Lower leg skin (tissue), 3 donors: ENCODE measurements around the gene CSNK1A1.

Experiments used
- POLR2A ChIP-seq, 2 donors: fragments of 450-650 bp; IDR thresholded peaks; one replicate each; pipeline ENCODE4 v1.6.1; 2016 to 2017; ENCODE audit warnings: antibody characterized with exemption in 2 of 2, mild to moderate bottlenecking in 1 of 2, moderate library complexity in 1 of 2
- TF ChIP-seq, protein P1 (sequence below), 3 donors: fragments of 450-650 bp; IDR thresholded peaks; one replicate each; pipeline ENCODE4 v1.5.1; 2016; ENCODE audit warnings: antibody characterized with exemption in 3 of 3, mild to moderate bottlenecking in 3 of 3, moderate library complexity in 2 of 3

DNA sequence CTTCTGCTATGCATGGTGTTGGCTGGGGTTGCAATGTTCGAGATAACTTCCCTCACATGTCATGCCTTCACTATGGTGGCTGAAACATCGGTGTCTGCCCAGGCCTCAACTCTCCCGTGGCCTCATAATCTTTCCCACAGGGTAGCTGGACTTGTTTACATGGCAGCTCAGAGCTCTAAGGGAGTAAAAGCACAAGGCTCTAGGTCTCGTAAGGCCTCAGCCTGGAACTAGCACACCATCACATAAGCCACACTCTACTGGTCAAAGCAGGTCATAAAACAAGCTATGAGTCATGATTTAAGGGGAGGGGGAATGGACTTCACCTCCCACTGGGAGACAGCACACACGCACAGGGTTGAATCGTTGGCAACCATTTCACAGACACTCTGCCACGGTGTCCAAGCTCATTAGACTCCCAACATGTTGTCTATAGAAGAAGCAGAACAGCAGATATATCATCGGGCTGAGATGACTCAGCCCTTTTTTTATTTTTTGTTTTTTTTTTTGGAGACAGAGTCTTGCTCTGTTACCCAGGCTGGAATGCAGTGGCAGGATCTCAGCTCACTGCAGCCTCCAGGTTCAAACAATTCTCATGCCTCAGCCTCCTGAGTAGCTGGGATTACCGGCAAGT, 105.4 kb downstream of the CSNK1A1 start:
- TF ChIP-seq, protein P1, sequence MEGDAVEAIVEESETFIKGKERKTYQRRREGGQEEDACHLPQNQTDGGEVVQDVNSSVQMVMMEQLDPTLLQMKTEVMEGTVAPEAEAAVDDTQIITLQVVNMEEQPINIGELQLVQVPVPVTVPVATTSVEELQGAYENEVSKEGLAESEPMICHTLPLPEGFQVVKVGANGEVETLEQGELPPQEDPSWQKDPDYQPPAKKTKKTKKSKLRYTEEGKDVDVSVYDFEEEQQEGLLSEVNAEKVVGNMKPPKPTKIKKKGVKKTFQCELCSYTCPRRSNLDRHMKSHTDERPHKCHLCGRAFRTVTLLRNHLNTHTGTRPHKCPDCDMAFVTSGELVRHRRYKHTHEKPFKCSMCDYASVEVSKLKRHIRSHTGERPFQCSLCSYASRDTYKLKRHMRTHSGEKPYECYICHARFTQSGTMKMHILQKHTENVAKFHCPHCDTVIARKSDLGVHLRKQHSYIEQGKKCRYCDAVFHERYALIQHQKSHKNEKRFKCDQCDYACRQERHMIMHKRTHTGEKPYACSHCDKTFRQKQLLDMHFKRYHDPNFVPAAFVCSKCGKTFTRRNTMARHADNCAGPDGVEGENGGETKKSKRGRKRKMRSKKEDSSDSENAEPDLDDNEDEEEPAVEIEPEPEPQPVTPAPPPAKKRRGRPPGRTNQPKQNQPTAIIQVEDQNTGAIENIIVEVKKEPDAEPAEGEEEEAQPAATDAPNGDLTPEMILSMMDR (IDR thresholded peaks at IDR 0.05) = no peak
- TF ChIP-seq POLR2A (IDR thresholded peaks at IDR 0.05) = no peak
